Neural cell (in vitro differentiated cells): ENCODE data around the gene LGALSL. TPM values are rescaled to one million over a fixed set of nuclear protein-coding genes. Genes with fewer than 3 reads are reported as not detected.

ENCODE experiments used
- H2AFZ ChIP-seq: fragments of 200-600, 300-800 bp; sonication (generic), shearing (Covaris generic); 2 replicates; pipeline ENCODE4 v1.6.0; 2014; ENCODE audit warnings: low read depth, mild to moderate bottlenecking, antibody characterized with exemption, low read length, moderate library complexity
- H3F3A ChIP-seq: fragments of 200-600 bp; shearing (Covaris generic); 2 replicates; pipeline ENCODE4 v1.6.1; 2016; ENCODE audit warnings: mild to moderate bottlenecking, moderate library complexity, mixed read lengths, antibody characterized with exemption, low read length; ENCODE audit not compliant: insufficient read depth, poor library complexity, severe bottlenecking
- H3K27ac ChIP-seq: fragments of 200-600, 300-800 bp; sonication (generic), shearing (Covaris generic); 2 replicates; pipeline ENCODE4 v1.5.1; 2014; ENCODE audit warnings: mild to moderate bottlenecking, low read length, moderate library complexity
- H3K27me3 ChIP-seq: fragments of 300-800, 200-600 bp; sonication (generic), shearing (Covaris generic); 2 replicates; pipeline ENCODE4 v1.6.0; 2014; ENCODE audit warnings: mild to moderate bottlenecking, low read depth, low read length, moderate library complexity; ENCODE audit not compliant: insufficient read depth
- H3K36me3 ChIP-seq: fragments of 300-800, 200-600 bp; sonication (generic), shearing (Covaris generic); 2 replicates; pipeline ENCODE4 v1.5.1; 2014; ENCODE audit warnings: mild to moderate bottlenecking, antibody characterized with exemption, low read length, moderate library complexity; ENCODE audit not compliant: insufficient read depth
- H3K4me2 ChIP-seq: fragments of 300-800, 200-600 bp; sonication (generic), shearing (Covaris generic); 2 replicates; pipeline ENCODE4 v1.6.0; 2014; ENCODE audit warnings: mild to moderate bottlenecking, low read length
- H3K4me3 ChIP-seq: fragments of 300-800, 200-600 bp; sonication (generic), shearing (Covaris generic); 2 replicates; pipeline ENCODE4 v1.5.1; 2014; ENCODE audit warnings: mild to moderate bottlenecking, low read length, moderate library complexity
- H3K79me2 ChIP-seq: fragments of 200-600 bp; shearing (Covaris generic); replicated peaks from 2 replicates; pipeline ENCODE4 v1.6.0; 2014; ENCODE audit warnings: mild to moderate bottlenecking, low read length, moderate library complexity; ENCODE audit not compliant: insufficient read depth
- H3K9ac ChIP-seq: fragments of 300-800, 200-600 bp; sonication (generic), shearing (Covaris generic); 2 replicates; pipeline ENCODE4 v1.6.1; 2016; ENCODE audit warnings: mild to moderate bottlenecking, low read length, mixed read lengths
- H3K9me2 ChIP-seq: fragments of 200-600 bp; shearing (Covaris generic); 2 replicates; pipeline ENCODE4 v1.6.1; 2016; ENCODE audit warnings: mild to moderate bottlenecking, low read length, mixed read lengths; ENCODE audit not compliant: insufficient read depth
- H3K9me3 ChIP-seq: fragments of 200-600, 300-800 bp; sonication (generic), shearing (Covaris generic); 2 replicates; pipeline ENCODE4 v1.6.1; 2016; ENCODE audit warnings: mild to moderate bottlenecking, mixed run types, low read length, moderate library complexity, mixed read lengths
- H4K20me1 ChIP-seq: fragments of 200-600 bp; shearing (Covaris generic); 2 replicates; pipeline ENCODE4 v1.6.1; 2016; ENCODE audit warnings: mild to moderate bottlenecking, mixed run types; ENCODE audit not compliant: insufficient read depth
- CTCF ChIP-seq: fragments of 450-650 bp; IDR thresholded peaks from 2 replicates; pipeline ENCODE4 v1.5.1; 2014; ENCODE audit warnings: antibody characterized with exemption, mild to moderate bottlenecking, moderate library complexity; ENCODE audit not compliant: poor library complexity, severe bottlenecking
- EP300 ChIP-seq: fragments of 450-650 bp; conservative IDR thresholded peaks from 2 replicates; pipeline ENCODE4 v1.6.1; 2014; ENCODE audit warnings: antibody characterized with exemption, mild to moderate bottlenecking, moderate library complexity; ENCODE audit not compliant: poor library complexity, severe bottlenecking
- EZH2 ChIP-seq: fragments of 200-600, 300-800 bp; shearing (Covaris generic), sonication (generic); IDR thresholded peaks from 2 replicates; pipeline ENCODE4 v1.6.1; 2014; ENCODE audit warnings: antibody characterized with exemption, low read length, borderline replicate concordance, mild to moderate bottlenecking; ENCODE audit not compliant: insufficient read depth, poor library complexity, severe bottlenecking
- MXI1 ChIP-seq: fragments of 450-650 bp; conservative IDR thresholded peaks from 2 replicates; pipeline ENCODE4 v1.6.1; 2014; ENCODE audit warnings: antibody characterized with exemption, mild to moderate bottlenecking; ENCODE audit not compliant: poor library complexity, severe bottlenecking
- POLR2AphosphoS5 ChIP-seq: IDR thresholded peaks from 2 replicates; pipeline ENCODE4 v1.6.1; 2012
- REST ChIP-seq: IDR thresholded peaks from 2 replicates; pipeline ENCODE4 v1.6.1; 2012; ENCODE audit warnings: borderline replicate concordance
- SMC3 ChIP-seq: fragments of 450-650 bp; conservative IDR thresholded peaks from 2 replicates; pipeline ENCODE4 v1.6.1; 2014; ENCODE audit warnings: antibody characterized with exemption, mild to moderate bottlenecking, moderate library complexity; ENCODE audit not compliant: poor library complexity
- TAF1 ChIP-seq: IDR thresholded peaks from 2 replicates; pipeline ENCODE4 v1.6.1; 2012; ENCODE audit warnings: low read depth
- polyA plus RNA-seq: library from polyadenylated mRNA; depleted of rRNA; stranded (reverse); fragments of >200 nt; gene quantifications from 2 replicates; pipeline ENCODE4 v1.2.3, GENCODE V29; 2014

The LGALSL gene
- polyA plus RNA-seq, 1 donor from 2014 or later = 43.6 TPM

GRCh38 chr2:64500549-64500948 is 46.6 kb downstream of the LGALSL start:
- TF ChIP-seq EP300 (no peak), SMC3 (no peak), REST (no peak), CTCF (no peak)
- H3K27me3 ChIP-seq = no peaks in the 10 kb centered on the region
- H3K9me3 ChIP-seq = no peaks in the 10 kb centered on the region
- H3K27ac ChIP-seq = no peak overlapping the region
- no peaks in the 10 kb centered on the region for H3K79me2 ChIP-seq
- no peak overlapping the region for H2AFZ ChIP-seq
- H3K36me3 ChIP-seq = no peaks in the 10 kb centered on the region
- H3F3A ChIP-seq = no peaks in the 10 kb centered on the region
- no peak overlapping the region for H3K4me2 ChIP-seq
- no peak overlapping the region for H3K9ac ChIP-seq
- no peaks in the 10 kb centered on the region for H3K9me2 ChIP-seq
- no peak overlapping the region for H3K4me3 ChIP-seq
- H4K20me1 ChIP-seq = no peaks in the 10 kb centered on the region

GRCh38 chr2:64501946-64502345 is 48.0 kb downstream of the LGALSL start:
- no peak overlapping the region for H3K9ac ChIP-seq
- no peaks in the 10 kb centered on the region for H3K36me3 ChIP-seq
- no peak overlapping the region for H3K4me3 ChIP-seq
- no peak overlapping the region for H2AFZ ChIP-seq
- TF ChIP-seq EZH2 (no peak), MXI1 (no peak), SMC3 (no peak), POLR2AphosphoS5 (no peak), EP300 (no peak), REST (no peak), TAF1 (no peak)
- H3F3A ChIP-seq = no peaks in the 10 kb centered on the region
- no peak overlapping the region for H3K4me2 ChIP-seq
- H3K79me2 ChIP-seq = no peaks in the 10 kb centered on the region
- H3K27me3 ChIP-seq = no peaks in the 10 kb centered on the region
- no peak overlapping the region for H3K27ac ChIP-seq
- no peaks in the 10 kb centered on the region for H4K20me1 ChIP-seq
- H3K9me3 ChIP-seq = no peaks in the 10 kb centered on the region
- H3K9me2 ChIP-seq = no peaks in the 10 kb centered on the region
